HG03280 (cell line): Measurements from ENCODE around the gene VANGL1.

ENCODE experiments used
- ATAC-seq: cut with Tn5 transposase; IDR thresholded peaks from one replicate; pipeline ENCODE4 v1.9.1; 2021; ENCODE audit warnings: mild to moderate bottlenecking, moderate library complexity; ENCODE audit not compliant: unreplicated experiment

Gene VANGL1

GRCh38 chr1:115697619-115698018 lies 55.8 kb downstream of the VANGL1 start:
- no peak for ATAC-seq

- ATAC-seq, result no peak
Measured at GRCh38 chr1:115701090-115701489, 59.3 kb downstream of the VANGL1 start.

GRCh38 chr1:115702959-115703358 lies 61.2 kb downstream of the VANGL1 start:
- no peak for ATAC-seq

DNA sequence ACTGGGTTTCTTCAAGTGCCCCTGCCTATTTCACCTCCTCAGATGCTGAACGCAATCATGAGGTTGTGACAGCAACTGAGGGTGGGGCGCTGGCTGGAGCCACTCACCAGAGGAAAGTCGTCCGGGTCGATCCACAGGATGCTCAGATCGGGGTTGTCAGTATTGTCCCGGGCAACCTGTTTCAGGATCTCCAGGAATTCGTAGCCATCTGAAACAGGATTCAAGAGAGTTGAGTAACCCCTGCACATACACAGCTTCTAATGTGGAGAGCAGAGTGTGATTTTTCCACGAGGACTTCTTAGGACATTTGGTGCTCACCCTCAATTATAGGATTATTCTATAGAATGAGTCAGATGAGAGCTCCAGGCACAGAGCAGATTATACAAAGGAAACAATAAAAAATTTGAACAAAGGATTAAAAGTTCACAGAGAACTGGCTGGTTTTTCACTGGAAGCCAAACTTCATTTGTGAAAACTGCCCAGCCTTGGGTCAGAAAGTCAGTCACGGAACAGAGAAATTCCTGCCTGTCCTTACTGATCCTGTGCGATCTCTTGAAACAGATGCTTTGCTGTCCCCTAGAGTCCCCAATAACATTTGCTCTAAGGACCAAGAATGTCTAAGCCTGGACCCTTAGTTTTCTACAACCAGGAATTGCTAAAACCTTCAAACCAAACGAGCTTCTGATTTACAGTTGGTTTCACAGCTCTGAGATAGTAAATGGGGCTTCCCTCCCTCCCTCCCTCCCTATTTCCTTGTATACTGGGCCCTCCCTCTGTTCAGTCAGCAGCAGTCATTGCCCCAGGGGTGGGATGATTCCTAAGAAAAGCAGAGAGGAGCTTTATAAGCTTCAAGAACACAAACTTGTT lies 63.5 kb downstream of the VANGL1 start:
- no peak for ATAC-seq

DNA sequence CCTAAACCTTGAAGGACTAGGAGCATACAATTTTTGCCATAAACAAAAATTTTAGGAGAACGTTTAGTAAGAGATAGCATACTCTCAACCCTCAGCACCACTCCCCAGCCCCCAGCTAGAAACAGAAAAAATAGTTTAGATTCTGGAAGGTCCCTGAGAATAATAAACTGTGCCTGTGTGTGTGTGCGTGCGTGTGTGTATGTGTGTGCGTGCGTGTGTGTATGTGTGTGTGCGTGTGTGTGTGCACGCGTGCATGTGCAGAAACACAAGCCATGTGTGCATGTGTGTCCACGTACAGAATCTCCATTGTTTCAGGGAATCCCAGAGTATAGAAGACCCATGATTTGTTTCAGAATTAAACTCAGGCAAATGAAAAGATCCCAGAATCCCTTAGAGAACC lies 64.2 kb downstream of the VANGL1 start:
- no peak for ATAC-seq

DNA sequence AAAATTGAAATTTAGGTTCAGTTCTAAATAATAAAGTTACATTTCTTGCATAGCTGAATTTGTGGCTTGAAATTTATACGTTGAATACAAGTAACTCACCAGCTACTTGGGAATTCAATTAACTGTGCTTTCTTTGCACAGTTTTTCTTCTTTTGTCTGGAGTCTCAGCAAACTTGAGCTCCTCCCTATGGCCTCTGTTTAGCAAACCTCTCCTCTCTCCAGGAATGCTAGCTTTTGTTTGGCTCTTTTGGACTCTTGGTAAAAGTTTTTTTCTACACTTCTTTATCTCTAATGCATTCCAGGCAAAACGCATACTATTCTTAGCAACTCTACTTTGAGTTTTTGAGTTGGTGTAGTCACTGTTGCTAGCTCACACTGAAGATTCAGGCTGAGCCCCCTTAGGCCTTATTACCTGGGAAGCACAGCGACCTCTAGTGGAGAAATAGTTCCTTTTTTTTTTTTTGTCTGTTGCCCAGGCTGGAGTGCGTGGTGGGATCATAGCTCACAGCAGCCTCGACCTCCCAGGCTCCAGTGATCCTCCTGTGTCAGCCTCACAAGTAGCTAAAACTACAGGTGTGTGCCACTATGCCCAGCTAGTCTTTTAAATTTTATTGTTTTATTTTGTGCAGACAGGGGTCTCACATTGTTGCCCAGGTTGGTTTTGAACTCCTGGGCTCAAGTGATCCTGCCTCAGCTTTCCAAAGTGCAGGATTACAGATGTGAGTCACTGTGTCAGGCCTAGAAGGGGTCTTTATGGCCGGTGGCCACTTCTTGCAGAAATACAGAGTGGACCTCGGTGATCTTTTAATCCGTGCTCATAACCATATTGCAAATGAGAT lies 65.0 kb downstream of the VANGL1 start:
- ATAC-seq, result no peak

GRCh38 chr1:115710859-115711624 lies 69.3 kb downstream of the VANGL1 start:
- ATAC-seq, result no peak

DNA sequence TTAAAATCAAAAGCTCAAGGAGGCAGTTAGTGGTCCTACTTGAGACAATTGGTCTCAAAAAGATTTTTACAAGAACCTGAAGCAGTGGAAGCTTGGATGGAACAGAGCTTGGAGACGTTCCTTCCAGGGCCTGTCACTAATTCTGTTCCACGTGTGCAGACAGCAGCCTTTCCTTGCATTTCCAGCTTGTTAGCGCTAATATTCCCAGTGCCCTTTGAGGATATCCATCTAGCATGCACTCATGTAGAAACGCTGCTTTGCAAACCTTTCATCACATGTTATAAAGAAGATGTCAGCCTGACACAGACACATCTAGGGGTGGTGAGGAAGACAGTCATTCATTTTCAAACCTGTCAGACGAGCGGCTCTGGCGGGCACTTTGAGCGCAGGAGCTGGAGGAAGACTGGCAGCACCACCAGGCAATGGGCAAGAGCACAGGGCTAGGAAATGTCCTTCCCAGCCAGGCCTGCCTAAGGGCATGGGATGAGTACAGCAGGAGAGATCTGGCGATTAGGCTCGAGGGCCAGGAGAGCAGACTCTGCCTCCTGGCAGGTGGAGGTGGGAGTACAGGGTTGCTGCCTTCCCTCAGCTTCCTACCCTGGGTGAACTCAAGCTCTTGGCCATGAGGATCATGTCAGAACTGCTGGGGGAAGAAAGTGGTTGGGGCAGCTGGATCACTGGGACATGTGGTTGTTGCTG lies 71.3 kb downstream of the VANGL1 start:
- no peak for ATAC-seq

DNA sequence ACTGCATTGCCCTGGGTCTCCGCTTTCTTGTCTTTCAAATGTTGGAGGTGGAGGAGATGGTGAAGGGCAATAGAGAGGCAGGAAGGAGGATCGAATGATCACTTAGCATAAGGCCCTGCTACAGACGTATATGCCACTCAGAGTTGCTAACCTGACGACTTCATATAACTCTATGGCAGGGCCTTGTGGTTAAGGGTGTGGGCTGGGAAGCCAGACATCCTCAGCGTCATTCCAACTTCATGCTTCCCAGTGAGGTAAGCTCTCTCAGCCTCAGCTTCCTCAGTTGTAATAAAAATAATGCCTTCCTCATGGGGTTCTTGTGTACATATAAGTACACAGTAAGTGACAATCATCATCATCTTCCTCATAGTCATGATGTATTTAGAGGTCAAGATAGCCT lies 72.1 kb downstream of the VANGL1 start:
- no peak for ATAC-seq

DNA sequence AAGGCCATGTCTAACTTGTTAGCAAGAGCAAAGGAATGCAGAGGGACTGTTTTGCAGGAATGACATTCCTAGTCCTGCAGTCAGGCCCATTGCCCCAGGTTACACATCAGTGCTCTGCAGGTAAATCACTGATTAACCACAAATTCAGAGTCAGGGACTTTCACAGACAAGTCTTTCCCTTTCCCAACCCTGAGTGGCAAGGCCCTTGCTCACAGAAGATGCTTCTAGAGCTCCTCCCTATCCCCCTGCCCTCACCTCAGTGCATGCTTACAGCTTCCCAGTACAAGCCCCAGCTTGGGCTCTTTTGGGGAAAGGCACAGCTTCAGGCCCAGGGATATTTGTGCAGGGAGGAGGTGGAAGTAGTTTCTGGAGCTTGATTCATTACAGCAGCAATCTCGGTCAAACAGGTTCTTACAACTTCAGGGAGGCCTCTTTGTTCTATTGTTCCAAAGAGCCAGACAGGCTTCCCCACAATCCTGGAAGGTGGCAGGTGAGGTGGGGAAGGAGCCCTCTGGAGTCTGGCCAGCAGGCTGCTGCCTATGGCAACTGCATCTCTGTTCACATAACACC lies 72.9 kb downstream of the VANGL1 start:
- ATAC-seq, result no peak

- ATAC-seq, result no peak
Measured at GRCh38 chr1:115717541-115717940, 75.8 kb downstream of the VANGL1 start.

- ATAC-seq, result no peak
Measured at GRCh38 chr1:115718011-115718754, 76.4 kb downstream of the VANGL1 start.

- ATAC-seq, result no peak
Measured at GRCh38 chr1:115719285-115719684, 77.5 kb downstream of the VANGL1 start.

- no peak for ATAC-seq
Measured at GRCh38 chr1:115722221-115722620, 80.5 kb downstream of the VANGL1 start.

GRCh38 chr1:115723756-115724155 lies 82.0 kb downstream of the VANGL1 start:
- no peak for ATAC-seq

DNA sequence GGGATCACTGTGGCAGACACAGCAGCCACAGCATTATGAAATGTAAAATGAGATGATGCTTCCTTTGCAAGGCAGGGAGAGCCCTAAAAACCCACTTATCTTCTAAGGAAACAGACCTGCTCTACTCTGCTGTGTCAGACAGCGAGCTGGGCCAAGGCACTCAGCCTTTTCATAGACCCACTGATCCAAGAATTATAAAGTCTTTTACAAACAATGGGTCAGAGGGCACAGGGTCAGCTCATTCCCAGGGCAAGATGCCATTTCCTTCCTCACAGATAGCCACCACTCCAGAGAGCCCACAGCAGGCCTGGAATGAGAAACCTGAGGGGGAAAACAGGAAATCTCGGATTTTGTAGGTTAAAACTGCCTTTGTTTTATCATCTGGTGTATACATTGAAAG lies 83.8 kb downstream of the VANGL1 start:
- no peak for ATAC-seq

- ATAC-seq, result no peak
Measured at GRCh38 chr1:115726161-115726560, 84.4 kb downstream of the VANGL1 start.

DNA sequence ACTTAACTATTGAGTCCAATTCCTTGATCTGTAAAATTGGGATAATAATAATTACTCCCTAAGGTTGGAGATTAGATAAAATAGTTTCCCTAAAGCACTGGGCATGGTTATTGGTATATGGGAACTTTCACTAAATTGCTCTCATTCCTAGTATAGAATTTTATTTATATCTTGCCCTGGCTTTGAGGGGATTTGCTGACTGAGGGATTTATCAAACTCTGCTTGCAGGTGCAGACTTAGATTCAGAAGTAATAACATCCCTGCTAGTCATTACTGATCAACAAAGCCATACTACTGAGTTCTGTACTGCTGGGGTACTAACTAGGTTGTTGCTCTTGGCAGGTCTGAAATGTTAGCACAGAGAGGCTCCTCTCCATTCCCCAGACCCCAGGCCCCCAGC lies 84.8 kb downstream of the VANGL1 start:
- no peak for ATAC-seq

GRCh38 chr1:115727706-115728249 lies 86.0 kb downstream of the VANGL1 start:
- ATAC-seq, result no peak
